ENCODE results near the gene F12.
"Not testable (repeated sequence)": the region's sequence is repeated elsewhere in the genome, so short reads cannot be mapped to it uniquely, and the experiment has no call there.

F12 gene

DNA sequence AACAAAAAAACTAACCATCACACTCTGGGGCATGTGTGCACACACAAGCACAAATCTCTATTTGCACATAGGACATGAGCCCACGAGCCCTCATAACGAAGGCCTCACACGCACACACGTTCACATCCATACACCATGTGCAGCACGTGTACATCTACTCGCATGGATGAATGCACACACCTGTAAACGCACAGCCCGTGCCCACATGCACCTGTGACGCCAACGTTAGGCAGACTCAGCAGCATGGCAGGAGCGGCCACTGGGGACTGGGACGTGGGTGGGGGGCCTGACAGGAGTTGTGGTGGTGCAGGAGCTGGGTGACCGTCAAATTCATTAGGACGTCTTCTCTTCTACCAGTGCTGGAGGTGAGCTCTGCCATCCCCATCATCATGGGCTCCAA, 22.0 kb downstream of the F12 start:
- no peak for DNase-seq (ENCODE audit: low read depth)

DNA sequence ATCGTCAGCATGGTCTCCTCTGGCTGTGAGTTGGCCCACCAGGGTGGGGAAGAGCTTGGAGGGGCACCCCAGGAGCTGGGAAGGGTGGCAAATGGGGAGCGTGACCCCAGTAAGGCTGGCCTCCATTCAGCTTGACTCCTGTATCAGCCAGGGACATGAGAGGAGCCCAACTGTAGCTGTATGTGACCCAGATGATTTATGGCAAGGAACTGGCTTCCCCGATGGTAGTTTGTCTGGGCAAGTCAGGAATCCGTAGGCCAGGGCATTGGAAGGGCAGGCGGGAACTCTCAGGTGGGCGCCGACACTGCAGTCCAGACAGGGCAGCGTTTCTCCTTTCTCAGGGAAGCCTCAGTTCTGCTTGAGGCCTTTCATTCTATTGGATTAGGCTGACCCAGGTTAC, 22.8 kb downstream of the F12 start:
- no peak for DNase-seq (ENCODE audit: low read depth)

DNA sequence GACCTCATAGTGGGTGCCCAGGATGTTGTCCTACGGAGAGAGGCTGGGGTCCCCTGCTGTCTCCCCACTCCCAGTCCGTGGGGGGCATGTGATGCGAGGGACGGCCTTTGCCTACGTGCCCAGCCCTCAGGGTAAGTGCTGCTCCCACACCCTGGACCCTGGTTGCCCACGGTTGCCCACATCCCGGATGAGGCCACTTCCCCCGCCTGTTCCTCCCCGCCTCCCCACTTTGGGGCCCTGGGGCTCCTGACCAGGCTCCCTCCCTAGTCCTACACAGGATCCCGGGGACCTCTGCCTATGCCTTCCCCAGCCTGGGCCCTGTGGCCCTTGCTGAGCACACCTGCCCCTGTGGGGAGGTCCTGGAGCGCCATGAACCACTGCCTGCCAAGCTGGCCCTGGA, 23.6 kb downstream of the F12 start:
- no peak for DNase-seq (ENCODE audit: low read depth)

- DNase-seq (ENCODE audit: low read depth): no peak
These were observed 25.2 kb downstream of the F12 start, which contains the start of gene SLC34A1 for GRCh38 chr5:177384134-177384533. TSS of gene SLC34A1 (plus strand) at chr5:177384434. CDS start at chr5:177385742, 1,308 bp downstream.

DNA sequence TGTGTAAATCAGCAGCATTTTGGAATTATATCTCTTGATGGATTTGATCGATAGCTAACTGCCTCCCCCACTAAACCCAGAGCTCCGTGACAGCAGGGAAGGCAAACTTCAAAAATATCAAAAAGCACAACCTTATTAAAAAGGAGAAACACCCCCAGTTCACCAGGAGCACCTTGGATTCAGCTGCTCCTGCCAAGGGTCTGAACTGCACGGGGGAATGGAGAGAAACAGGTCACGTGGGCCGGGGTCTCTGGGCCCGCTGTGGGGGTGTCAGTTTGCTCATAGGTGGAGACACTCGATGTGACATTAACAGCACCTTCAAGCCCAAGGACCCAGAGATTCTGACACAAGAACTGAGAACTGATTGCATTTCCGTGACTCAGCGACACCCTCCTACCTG, 26.2 kb downstream of the F12 start:
- no peak for DNase-seq (ENCODE audit: low read depth)

- peak; percentile 22 for DNase-seq (ENCODE audit: low read depth)
These were observed 26.8 kb downstream of the F12 start for GRCh38 chr5:177382423-177383029.

DNA sequence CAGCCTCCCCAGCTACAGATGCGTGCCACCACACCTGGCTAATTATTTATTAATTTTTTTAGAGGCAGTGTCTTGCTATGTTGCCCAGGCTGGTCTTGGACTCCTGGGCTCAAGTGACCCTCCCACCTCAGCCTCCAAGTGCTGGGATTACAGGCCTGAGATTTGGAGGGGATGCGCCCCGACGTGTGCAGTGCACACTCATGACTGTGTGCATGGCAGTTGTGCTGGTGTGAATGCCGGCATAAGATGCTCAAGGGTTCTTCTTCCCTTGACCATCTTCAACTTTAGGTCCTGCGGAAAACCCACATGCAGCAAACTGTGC, 28.6 kb downstream of the F12 start:
- no peak for DNase-seq (ENCODE audit: low read depth)

- DNase-seq (ENCODE audit: low read depth): peak; percentile 98
These were observed 30.2 kb downstream of the F12 start for GRCh38 chr5:177378884-177379883.

DNA sequence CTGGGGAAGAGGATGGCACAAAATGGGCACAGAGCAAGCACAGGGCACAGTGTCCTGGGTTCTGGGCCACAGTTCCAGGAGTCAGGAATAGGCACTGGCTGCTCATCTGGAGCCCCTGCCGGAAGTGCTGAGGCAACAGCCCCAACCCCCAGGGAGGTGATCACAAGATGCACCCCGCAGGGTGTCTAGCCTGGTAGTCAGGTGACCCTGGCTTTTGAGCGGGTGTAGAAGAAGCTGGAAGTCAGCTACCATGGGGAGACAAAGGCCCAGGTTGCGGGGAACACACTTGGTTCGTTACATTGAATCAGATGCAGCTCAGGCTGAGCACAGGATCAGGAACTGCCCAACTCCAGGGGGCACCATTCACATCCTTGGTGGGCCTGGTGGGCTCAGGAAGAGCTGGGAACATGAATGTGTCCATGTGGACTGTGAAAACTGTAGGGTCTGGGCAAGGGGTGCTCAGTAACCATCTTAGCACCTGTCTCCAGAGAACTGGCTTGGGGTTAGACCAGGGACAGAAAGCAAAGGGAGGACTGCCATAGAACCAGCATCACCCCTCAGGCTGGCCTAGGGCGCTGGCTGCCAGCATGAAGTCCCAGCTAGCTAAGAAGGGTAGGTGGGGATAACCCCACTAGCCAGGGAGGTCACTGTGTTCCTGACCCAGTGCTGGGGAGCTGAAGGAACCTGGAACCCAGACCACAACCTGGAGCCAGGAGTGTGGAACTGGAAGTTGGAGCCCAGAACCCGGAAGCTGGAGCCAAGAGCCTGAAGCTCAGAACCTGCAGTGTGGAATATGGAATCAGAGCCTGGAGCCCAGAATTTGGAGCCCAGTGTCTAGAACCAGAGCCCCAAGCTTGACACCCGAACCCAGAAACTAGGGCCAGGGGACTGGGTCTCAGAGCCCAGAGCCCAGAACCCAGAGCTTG, 31.2 kb downstream of the F12 start:
- no peak for DNase-seq (ENCODE audit: low read depth)

- DNase-seq (ENCODE audit: low read depth): no peak
These were observed 33.3 kb downstream of the F12 start for GRCh38 chr5:177376107-177376506.

GRCh38 chr5:177375516-177375915, 33.8 kb downstream of the F12 start:
- DNase-seq (ENCODE audit: low read depth): not testable (repeated sequence)

DNA sequence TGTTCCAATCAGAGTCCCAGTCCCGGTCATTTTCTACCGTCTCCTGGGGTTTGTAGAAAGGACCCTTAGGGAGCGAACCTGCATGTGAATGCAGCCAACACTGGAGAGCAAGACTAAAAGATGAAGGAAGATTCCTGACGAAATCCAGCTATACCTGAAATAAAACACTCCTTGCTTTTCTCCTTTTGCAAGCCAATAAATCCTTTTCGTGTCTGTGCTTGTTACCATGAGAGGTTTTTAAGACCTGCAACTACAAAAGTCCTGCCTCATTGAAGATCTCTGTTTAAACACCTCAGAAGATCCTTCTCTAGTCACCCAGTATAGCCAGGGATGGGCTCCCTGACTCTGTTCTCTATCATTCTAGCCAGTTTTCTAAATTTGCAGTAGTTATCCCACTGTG, 35.2 kb downstream of the F12 start:
- DNase-seq (ENCODE audit: low read depth): no peak

DNA sequence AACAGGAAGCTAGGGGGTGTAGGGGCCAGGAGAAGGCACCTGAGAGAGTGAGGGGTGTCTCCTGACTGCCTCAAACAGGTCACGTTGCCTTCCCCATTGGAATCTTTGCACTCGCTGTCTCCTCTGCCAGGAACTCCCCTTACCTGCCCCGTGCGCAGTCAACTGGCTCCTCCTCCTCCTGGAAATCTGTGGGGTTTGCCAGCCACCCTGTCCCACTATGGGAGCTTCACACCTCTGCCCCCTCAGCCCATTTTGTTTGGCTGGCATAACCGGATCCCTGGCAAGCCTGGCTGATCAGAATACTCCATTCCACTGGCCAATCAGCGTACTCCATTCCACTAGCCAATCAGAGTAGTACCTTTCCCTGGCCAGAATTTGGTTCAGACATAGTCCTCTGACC, 35.6 kb downstream of the F12 start:
- DNase-seq (ENCODE audit: low read depth): no peak

DNA sequence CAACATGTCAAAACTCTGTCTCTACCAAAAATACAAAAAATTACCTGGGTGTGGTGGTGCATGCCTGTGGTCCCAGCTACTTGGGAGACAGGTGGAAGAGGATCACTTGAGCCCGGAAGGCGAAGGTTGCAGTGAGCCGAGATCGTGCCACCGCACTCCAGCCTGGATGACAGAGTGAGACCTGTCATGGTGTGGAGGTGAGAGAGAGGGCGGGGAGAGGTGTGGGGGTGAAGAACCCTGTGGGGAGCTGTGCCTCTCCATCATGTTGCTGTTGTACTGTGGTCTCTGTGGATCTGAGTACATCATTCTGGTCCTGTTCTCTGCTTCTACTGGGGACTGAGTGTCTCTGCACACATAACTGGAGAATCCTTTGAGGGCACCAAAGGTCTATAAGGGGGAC, 36.5 kb downstream of the F12 start:
- no peak for DNase-seq (ENCODE audit: low read depth)

- no peak for DNase-seq (ENCODE audit: low read depth)
These were observed 37.1 kb downstream of the F12 start for GRCh38 chr5:177372034-177372896.

DNA sequence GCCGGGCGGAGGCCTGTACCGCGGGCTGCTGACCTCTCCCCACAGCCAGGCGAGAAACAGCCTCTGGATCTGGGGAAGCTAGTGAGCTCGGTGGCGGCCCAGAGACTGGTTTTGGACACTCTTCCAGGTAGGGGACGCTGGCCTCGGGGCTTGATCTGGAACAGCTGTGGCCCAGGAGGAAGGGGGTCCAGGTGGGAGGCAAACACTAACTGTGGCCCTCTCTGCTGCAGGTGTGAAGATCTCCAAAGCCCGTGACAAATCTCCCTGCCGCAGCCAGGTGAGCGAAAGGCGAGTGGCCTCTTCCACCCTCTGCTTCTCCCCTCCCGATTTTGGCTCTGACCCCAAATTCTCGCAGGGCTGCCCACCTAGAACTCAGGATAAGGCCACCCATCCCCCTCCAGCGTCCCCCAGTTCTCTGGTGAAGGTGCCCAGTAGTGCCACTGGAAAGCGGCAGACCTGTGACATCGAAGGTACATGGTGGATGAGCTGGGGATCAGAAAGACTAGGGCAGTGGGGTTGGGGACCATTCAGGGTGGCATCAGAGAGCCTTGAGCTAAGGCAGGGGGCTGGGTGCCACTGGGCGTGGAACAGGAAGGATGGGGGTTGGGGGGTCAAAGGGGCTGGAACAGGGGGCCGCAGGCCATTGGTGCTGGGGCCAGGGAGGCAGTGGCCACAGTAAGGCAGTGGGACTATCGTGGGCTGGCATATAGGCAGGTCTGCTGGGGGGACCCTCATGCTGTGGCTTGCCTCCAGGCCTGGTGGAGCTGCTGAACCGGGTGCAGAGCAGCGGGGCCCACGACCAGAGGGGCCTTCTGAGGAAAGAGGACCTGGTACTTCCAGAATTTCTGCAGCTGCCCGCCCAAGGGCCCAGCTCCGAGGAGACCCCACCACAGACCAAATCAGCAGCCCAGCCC, 38.0 kb downstream of the F12 start:
- no peak for DNase-seq (ENCODE audit: low read depth)

DNA sequence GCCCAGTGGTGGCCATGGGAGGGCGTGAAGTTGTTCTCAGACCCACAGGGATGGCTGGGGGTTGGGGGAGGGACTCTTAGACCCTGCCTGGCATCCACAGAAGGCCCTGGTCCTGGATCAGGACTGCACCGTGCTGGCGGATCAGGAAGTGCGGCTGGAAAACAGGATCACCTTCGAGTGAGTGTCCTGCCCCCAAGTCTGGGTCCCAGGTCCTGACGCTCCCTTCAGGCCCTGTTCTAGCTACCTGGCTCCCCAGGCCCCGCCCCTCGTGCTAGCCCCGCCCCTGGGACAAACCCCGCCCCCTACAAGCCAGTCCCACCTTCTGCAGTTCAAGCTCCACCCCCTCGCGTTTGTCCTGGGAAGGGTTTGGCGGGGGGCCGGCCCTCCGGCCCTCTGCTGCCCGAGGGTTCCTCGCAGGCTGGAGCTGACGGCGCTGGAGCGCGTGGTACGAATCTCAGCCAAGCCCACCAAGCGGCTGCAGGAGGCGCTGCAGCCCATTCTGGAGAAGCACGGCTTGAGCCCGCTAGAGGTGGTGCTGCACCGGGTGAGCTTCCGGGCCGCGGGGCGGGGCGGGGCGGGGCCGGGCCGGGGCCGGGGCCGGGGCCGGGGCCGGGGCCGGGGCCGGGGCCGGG, 38.8 kb downstream of the F12 start:
- peak; percentile 91 for DNase-seq (ENCODE audit: low read depth)

DNA sequence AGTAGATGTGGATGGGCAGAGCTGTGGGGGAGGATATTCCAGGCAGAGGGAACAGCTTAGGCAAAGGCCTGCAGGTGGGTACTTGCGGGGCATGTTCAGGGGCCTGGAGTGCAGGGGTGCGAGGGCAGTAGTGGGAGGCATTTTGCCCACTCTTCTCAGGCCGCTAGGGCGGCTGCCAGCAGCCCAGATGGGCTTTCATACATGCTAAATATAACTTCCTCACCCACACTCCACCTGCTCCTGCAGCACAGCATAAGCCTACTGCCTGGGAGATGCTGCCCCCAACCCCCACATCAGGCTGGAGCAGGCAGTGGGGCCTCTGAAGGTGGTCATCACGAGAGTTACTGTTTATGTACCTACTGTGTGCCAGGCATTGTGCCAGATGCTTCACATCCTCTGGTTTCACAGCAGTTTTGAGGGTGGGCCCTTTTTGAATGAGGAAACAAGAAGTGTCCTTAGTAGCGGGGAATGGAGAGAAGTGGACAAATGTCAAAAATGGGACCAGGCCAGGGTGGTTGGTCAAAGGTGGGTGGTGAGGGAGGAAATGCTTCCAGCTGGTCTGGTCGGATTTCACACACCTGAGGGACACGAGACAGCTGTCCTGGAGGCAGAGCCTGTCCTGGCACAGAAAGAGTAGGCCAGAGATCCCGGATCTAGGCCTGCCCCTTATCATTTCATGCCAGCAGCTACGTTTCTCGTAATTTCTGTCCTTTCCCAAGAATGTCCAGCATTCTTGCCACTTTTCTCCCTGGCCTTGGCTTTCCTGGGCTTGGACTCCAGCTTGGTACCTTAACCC, 39.5 kb downstream of the F12 start:
- no peak for DNase-seq (ENCODE audit: low read depth)
